Measurements from ENCODE around the gene KLHL1.

GRCh38 chr13:69956839-69957238 is 151.4 kb downstream of the KLHL1 start:
- TF ChIP-seq NFYB (CRISPR knock-in tag; IDR thresholded peaks at IDR 0.05) (no peak), NR2C2 (CRISPR knock-in tag; IDR thresholded peaks at IDR 0.05; ENCODE audit: borderline replicate concordance) (no peak), RFXAP (CRISPR knock-in tag; IDR thresholded peaks at IDR 0.05; ENCODE audit: borderline replicate concordance) (no peak), ZSCAN12 (CRISPR knock-in tag; IDR thresholded peaks at IDR 0.05) (no peak), HCFC1 (IDR thresholded peaks at IDR 0.05; ENCODE audit: low read depth, low read length) (no peak), ZNF687 (CRISPR knock-in tag; IDR thresholded peaks at IDR 0.05) (no peak), IRF1 (CRISPR knock-in tag; IDR thresholded peaks at IDR 0.05; ENCODE audit: low read depth) (no peak), EP300 (IDR thresholded peaks at IDR 0.05; ENCODE audit: low read depth in 2 of 2, low read length in 2 of 2) (no peak), EP300 (CRISPR knock-in tag; IDR thresholded peaks at IDR 0.05; ENCODE audit: borderline replicate concordance) (no peak)
